GM12872 (cell line): Measurements from ENCODE around the gene SLC43A1.

Experiments used
- TF ChIP-seq, protein P1 (sequence below): IDR thresholded peaks from 3 replicates; pipeline ENCODE4 v1.5.1; 2011; ENCODE audit warnings: low read depth, mild to moderate bottlenecking, low read length, moderate library complexity; ENCODE audit not compliant: insufficient read depth

SLC43A1 gene

GRCh38 chr11:57456960-57457642 lies 58.4 kb downstream of the SLC43A1 start:
- TF ChIP-seq, protein P1, sequence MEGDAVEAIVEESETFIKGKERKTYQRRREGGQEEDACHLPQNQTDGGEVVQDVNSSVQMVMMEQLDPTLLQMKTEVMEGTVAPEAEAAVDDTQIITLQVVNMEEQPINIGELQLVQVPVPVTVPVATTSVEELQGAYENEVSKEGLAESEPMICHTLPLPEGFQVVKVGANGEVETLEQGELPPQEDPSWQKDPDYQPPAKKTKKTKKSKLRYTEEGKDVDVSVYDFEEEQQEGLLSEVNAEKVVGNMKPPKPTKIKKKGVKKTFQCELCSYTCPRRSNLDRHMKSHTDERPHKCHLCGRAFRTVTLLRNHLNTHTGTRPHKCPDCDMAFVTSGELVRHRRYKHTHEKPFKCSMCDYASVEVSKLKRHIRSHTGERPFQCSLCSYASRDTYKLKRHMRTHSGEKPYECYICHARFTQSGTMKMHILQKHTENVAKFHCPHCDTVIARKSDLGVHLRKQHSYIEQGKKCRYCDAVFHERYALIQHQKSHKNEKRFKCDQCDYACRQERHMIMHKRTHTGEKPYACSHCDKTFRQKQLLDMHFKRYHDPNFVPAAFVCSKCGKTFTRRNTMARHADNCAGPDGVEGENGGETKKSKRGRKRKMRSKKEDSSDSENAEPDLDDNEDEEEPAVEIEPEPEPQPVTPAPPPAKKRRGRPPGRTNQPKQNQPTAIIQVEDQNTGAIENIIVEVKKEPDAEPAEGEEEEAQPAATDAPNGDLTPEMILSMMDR, result peak; percentile 100

DNA sequence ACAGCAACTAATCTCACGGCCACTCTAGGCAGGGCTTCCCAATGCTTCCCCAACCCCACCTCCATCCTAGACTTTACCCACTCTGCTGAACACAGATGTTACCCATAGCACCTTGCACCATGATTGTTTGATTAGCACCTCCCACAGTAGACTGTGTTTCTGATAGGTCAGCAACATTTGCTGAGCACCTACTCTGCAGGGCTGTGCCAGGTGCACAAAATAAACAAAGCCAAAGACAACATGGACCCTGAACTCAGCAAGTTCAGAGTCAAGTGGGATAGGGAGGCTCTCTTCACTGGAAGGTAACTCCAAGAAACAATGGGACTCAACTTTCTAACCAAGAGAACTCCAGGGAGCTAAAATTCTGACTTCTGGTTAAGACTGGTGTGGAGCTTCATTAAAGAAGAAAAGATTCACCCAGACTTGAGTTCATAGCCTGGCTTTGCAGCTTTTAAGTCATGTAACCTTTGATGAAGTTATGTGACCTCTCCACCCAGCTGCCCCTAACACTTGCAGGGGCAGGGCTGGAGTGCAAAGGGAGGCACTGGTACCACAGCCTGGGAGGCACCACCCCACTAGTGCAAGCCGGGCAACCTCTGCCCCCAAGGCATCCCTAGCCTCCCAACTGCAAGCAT lies 61.8 kb downstream of the SLC43A1 start:
- TF ChIP-seq, protein P1, result no peak

DNA sequence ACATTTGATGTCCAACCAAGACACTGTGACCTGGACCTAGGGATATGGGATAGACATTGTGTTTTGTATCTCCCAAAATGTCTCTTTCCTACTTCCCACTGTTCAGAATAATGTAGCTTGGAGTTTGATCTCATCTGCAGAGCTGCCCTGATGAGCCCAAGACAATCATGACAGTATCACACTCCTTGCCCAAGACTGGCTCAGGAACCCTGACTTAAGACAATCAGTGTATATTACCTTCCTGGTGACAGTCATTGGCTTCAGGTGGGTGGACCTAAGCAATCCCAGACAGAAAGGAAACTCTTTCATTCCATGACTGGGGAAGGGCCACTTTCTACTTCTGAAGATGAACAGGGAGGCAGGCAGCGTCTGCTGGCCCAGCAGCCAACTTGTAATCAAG lies 69.4 kb downstream of the SLC43A1 start:
- TF ChIP-seq, protein P1, result no peak

- TF ChIP-seq, protein P1, result no peak
Measured at GRCh38 chr11:57444362-57445121, 71.0 kb downstream of the SLC43A1 start.

DNA sequence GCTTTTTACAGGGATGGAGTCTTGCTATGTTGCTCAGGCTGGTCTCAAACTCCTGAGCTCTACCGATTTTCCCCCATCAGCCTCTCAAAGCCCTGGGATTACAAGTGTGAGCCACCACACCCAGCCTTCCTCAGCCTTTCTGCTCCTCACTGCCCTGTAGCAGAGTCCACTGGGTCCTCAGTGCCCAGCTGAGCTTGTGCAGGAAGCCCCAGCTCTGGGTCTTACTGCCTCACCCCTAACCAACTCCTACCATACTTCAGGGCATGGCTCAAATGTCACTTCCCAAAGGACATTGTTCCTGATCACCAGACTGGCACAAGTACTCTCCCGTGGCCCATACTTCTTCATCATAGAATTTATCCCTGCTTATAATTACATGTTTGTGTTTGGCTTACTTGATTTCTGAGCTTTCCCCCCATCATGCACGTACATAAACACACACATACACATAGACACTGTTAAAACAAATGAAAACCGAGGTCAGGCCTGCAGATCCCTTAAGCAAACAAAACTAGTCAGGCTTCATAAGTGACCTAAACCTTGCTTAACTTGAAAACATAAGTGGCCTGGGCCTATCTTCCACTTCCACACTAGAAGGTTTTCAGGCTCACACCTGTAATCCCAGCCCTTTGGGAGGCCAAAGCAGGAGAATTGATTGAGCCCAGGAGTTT lies 74.6 kb downstream of the SLC43A1 start:
- TF ChIP-seq, protein P1, result no peak

- TF ChIP-seq, protein P1, result no peak
Measured at GRCh38 chr11:57439786-57440185, 75.7 kb downstream of the SLC43A1 start.
